ENCODE measurements around the gene SLC48A1. TPM values are rescaled to one million over a fixed set of nuclear protein-coding genes. Genes with fewer than 3 reads are reported as not detected.

SLC48A1 gene
- total RNA-seq, 1 donor from 2014 or later: 23.2 TPM

DNA sequence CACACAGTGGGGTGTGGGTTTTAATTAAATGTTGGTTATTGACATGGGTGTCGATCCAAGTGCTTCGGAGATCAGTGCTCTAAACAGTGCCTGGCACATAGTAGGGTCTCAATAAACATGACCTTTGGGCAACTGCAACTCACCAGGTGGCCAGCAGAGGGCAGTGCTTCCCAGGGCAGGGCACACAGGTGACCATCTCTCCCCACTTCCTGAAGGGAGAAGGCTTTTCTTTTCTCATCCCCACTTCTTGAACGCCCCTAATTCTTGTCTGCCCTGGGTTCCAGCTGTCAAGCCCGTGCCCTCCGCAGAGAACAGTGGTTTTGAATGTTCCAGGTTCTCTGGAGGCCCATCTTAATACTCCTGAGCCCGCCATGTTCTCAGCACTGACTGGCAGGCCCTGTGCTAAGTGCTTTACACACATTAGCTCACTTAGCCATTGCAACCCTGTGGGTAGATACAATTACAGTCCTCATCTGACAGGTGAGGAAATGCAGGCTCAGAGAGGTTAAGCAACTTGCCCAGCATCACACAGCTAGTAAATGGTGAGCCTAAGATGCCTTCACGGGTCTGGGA is 30.7 kb upstream of the SLC48A1 start:
- intact Hi-C loops (cut with DNase I): no loop called here
- ATAC-seq (no peak), DNase-seq (ENCODE audit: missing footprints) (no peak)

DNA sequence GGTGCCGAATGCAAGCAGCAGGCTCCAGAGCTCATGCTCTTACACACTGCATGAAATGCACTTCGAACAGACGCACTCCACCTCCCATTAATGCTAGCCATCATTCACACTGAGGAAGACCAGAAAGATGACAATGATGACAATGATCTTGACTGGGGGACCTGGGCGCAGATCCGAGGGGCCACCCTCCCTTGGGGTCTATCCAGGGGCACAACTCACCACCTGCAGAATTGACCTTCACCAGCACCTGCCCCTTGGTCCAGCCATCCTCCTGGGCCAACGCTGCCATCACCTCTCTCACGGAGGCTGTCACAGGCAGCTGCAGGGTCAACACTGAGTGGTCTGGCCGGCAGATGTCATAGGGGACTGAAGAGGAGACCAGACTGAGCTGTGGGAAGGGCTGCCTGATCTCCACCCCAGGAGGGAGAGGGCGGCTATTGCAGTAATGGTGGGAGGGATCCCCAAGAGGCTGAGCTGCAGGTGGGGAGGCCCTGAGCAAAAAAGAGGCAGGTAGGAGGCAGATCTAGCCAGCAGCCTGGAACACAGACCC is 29.7 kb upstream of the SLC48A1 start:
- intact Hi-C loops (cut with DNase I): no loop called here
- no peak for DNase-seq (ENCODE audit: missing footprints)
- ATAC-seq: no peak

DNA sequence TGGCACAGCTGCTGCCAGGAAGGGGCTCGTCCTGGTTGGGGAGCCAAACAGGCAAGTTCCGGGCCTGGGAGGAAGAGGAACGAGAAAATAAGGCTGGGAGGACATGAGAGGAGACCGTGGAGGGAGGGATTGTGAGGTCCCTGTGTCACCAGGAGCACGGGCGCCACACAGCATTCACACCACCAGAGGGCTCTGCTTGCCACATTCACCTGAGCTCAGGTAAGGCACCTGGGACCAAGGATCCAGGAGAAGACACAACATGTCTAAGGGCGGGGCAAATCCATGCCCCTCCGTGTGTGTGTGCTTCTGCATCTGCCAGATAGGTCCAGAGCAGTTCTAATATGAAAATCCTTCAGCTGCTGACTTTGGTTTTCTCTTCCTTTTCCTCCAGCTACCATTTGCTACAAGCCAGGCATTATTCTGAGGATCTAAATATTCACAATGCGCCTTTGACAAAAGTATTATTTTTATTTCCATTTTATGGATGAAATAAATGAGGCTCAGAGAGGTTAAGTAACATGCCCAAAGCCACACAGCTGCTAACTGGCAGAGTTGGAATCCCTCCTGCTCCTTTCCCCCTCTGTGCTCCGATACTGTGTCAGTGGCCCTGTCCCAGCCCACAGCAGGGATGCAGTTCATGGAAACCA is 28.9 kb upstream of the SLC48A1 start:
- intact Hi-C loops (cut with DNase I): no loop called here
- DNase-seq (ENCODE audit: missing footprints): no peak
- ATAC-seq: no peak

DNA sequence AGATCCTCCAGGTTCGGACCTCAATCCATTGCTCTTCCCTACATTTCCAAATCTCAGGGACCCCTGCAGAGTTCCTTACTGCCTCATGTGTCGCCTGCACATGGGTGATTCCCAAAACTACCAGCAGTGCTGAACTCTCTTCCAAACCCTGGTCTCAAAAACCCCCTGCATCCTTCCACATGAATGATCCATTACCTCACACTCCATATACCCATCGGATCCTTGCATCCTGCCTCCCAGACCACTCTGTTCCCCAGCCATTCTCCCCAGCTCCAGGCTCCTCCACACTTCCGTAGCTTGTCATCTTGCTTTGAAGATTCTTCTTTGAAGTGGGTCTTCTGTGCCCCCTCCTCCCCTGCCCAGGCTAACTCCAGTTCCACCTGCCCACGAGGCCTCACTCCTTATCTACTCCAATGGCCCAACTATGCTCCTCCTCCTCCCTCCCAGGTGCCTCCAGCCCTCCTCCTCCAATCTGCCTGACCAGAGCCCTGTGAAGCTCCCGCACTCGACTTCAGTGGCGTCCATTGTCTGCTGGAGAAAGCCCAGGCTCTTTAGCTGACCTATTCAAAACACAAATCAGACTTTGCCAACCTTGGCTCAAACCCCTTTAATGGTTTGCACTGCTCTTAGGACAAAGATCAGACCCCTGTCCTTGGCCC is 28.1 kb upstream of the SLC48A1 start:
- ATAC-seq: no peak
- intact Hi-C loops (cut with DNase I): no loop called here
- DNase-seq (ENCODE audit: missing footprints): no peak

DNA sequence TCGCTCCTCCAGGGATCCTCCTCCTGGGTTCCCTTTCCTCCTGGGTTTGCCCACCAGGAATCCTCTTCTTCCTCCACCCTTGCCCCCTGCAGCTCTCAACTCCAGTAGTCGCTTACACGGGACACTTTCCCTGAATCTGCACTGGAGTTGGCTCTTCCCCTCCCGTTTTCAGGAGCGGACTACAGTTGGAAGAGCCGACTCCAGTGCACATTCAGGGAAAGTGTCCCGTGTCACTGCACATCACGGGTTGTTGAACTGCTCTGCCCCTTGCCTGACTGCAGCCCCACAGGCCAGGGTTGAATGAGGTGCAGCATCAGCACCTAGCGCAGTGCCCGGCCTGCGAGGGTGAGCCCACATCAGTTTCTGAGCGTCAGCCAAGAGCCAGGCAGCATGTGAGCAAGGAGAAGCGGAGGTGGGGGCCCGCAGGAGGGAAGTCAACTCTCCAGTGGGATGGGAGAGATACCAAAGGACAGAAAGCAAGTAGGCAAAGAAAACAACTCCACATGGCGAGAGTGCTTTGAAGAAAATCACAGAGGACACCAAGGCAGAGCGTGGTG is 27.5 kb upstream of the SLC48A1 start:
- intact Hi-C loops (cut with DNase I): no loop called here
- peak; percentile 71 for DNase-seq (ENCODE audit: missing footprints)
- peak; percentile 17 for ATAC-seq

DNA sequence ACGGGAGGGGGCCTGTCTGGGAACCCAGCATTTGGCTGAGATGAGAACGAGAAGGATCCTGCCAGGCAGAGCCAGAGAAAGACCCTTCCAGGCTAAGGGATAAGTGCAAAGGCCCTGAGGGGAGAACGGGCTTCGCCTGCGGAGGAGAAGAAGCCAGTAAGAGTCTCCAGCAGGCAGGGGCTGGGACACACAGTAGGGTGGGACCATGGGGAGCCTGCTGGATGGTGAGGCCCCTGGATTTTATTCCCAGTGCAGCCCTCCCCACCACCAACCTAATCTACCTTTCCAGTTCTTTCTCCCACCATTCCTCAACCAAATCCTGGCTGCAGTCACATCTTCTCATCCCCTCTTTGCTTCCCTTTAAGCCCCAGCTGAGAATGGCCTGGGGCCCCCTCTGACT is 27.0 kb upstream of the SLC48A1 start:
- intact Hi-C loops (cut with DNase I): no loop called here
- no peak for DNase-seq (ENCODE audit: missing footprints)
- ATAC-seq: no peak

DNA sequence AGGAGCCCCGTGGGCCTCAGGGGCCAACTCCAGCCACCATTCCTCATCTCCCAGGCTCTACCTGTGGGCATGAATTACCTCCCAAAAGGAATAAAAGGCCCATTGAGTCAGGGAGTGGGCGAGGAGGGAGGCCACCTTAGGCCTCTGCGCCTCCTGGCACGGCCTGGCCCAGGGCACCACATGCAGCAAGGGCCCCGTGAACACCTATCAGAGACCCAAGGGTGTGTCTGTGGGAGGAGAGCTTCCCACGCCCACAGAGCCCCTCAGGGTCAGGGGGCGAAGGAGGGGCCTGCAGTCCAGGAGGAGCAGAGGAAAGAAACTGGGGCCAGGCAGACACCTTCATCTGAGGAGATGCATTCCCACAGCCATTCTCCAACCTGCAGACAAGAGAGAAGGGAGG is 26.5 kb upstream of the SLC48A1 start:
- ATAC-seq (no peak), DNase-seq (ENCODE audit: missing footprints) (no peak)
- intact Hi-C loops (cut with DNase I): no loop called here

DNA sequence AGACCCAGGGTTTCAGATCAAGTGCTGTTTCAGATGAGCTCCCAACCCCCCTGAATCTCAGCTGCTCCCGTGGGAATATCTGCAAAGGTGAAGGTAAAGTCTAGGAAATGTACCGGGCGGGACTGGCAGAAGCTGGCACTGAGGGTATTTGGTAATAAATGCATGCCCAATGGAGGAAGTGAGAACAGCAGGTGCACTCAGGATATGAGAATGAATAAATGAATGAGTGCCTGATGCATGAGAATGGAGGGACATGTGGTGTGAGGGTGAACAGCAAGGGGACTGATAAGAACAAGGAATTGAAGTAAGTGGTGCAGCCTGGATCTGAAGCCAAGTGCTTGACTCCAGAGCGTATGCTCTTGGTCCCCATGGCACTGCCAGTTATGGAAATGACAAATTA is 25.9 kb upstream of the SLC48A1 start:
- DNase-seq (ENCODE audit: missing footprints) (no peak), ATAC-seq (no peak)
- intact Hi-C loops (cut with DNase I): no loop called here

DNA sequence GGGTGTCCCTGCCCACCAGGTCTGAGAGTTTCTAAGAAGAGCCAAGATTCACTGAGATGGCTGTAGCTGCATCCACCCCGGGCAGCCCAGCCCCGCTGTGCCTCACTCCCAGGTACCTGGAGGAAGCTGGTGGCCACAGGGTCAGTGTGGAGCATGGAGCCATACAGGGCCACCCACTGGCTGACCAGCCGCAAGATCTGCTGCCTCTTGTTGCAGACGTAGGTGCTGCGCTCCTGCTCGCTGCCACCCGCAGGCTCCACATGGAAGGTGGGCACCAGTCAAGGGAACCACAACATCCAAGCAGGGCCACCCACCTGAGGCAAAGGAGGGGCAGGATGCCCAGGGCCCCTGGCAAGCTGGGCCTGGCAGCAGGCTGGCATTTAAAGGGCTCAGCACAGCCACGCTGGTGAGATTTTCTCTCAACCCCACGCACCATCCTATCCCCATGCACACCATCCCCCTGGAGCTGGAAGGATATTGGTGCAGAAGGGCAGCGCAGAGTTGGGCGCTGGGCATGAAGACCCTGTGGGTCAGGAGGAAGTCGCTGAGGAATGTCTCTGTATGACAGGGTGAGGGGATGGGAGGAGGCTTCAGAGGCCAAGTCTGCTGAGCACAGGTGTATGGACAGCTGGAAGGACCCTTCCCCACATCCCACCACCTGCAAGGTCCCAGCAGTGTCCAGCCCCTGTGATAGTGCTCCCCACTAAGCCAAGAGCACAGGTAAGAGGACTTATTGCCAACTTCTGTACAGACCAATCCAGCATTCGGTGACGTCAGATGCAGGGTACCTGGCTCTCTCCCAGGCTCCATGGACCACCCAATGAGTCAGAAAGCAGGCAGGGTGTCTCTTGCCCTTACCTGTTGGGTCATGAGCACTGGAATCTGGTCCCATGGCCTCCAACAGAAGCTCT is 25.2 kb upstream of the SLC48A1 start:
- intact Hi-C loops (cut with DNase I): no loop called here
- ATAC-seq (no peak), DNase-seq (ENCODE audit: missing footprints) (no peak)

DNA sequence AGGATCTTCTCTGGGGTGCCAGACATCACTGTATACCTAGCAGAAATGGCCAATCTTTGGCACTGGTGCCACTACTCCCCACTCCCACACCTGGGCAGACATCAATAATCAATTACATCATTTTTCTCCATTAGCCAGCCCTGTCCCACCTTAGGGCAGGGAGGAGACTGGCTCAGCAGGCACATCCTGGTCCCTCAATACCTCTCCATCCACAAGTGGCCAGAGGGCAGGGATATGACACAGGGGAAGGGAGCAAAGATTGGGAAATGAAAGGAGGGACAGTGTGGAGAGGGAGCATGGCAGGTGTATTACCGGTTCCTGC is 24.6 kb upstream of the SLC48A1 start:
- DNase-seq (ENCODE audit: missing footprints): no peak
- no peak for ATAC-seq
- intact Hi-C loops (cut with DNase I): no loop called here

DNA sequence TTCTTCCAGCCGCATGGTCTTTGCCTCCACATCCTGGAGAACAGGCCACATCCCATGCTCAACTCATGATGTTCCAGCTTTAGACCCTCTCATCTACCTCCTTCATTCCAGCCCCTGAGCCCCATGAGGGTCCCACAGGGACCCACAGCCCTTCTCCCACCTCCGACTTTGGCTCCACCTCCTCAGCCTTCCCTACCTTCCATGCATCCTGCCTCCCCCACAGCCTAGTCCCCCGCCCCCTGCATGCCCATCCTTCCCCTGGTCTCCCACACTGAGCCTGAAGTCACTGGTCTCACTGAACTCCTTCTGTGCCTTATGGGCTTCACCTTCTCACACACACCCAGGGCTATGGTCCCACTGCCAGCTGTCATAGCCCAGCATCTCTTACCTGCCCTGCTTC is 24.1 kb upstream of the SLC48A1 start:
- ATAC-seq: no peak
- intact Hi-C loops (cut with DNase I): no loop called here
- DNase-seq (ENCODE audit: missing footprints): no peak

DNA sequence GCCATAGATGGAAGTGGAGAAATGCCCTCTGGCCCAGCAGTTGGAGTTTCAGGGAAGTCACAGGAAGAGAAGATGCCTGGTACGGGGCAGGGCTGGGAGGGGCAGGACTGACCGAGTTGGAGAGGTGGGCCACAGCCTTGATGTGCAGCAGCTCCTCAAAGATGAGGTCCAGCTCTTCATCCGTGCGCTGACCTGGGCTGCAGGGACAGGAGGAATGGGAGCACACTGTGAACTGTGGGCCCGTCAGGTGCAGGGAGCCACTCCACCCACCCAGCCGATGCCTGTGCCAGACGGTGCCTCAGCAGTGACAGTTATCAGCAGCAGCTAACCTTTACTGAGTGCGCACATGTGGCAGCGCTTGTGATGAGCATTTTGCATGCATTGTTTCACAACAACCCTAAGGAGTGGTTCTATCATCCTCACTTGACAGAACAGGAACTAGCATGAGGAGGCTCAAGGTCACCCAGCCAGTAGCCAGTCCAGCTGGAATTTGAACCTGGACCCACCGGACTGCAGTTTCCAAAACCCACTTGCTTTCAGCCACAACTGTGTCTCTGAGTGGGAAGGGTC is 22.7 kb upstream of the SLC48A1 start:
- DNase-seq (ENCODE audit: missing footprints) (no peak), ATAC-seq (no peak)
- intact Hi-C loops (cut with DNase I): no loop called here

DNA sequence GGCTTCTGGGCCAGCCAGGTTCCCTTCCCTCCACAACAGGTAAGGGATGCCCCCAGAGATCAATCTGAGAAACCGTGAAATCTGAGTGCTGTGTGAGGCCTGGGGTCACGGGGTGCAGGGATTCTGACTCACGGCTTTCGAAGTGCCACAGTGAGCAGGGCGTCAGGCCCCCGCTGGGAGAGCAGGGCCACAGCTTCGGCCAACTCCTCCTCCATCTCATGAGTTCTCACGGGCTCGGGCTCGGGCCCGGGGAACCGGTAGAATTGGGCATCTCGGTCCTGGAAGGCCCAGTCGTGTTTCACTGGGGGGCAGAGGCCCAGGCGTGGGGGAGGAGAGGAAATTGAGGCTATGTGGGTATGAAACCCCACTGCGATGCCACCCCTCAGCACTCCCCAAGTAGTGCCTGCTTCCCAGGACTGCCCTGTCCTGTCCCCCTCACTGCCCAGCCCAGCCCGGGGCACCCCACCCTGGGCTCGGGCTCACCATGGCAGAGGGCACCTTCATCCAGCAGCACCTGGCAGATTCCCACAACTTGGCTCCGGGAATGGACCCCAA is 22.0 kb upstream of the SLC48A1 start:
- DNase-seq (ENCODE audit: missing footprints) (no peak), ATAC-seq (no peak)
- intact Hi-C loops (cut with DNase I): no loop called here

DNA sequence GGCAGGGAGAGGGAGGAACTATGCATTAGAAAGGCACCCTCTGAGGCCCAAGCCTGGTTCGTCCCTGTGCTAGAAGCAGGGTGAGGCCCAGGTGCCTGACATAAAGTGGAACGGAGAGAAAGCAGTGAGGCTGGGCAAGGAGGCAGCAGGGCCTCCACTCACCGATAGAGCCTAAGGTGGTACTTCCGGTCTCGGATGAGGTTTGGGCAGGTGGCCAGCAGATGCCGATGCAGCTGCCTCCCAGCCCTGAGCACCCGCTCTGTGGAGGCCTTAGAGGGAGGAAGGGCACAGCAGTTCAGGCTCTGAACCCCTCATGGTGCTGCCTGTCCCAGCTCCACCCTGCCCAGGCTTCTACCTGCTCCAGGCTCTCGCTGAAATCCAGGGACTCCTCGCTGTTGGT is 21.5 kb upstream of the SLC48A1 start:
- intact Hi-C loops (cut with DNase I): no loop called here
- ATAC-seq: no peak
- no peak for DNase-seq (ENCODE audit: missing footprints)

DNA sequence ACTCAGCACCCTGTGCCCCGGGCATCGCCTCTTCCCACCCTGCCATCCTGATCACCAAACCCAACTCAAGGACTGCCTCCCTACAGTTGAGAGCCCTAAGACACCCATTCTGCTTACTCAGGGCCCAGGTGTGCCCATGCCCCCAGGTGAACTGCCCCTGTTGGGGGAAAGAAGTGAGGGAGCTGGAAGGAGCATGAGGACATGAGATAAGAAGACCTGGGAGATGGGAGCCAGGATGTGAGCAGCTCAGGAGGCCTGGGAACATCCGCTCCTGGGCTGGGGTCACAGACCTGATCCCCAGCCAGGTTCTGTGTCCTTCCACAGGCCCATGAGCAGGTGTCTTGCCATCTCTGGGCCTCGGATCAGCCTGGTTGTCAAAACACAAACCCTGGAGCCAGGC is 20.9 kb upstream of the SLC48A1 start:
- no peak for ATAC-seq
- intact Hi-C loops (cut with DNase I): no loop called here
- no peak for DNase-seq (ENCODE audit: missing footprints)

DNA sequence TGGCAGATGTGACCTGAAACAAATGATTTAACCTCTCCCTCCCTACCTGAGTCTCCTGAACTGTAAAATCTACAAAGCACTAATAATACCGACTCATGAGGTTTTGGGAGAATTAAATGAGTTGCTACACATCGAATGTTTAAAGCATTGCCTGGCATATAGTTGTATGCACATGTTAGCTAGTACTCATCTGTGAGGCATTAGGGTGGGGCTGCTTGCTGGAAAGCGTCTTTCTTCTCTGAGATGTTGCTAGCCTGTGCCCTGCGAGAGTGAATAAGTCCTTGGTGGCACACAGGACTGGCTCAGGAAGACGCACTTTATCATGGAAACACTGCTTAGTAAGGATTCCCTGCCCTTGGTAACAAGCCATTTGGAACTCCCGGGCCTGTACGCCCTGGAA is 20.5 kb upstream of the SLC48A1 start:
- intact Hi-C loops (cut with DNase I): no loop called here
- DNase-seq (ENCODE audit: missing footprints) (no peak), ATAC-seq (no peak)

DNA sequence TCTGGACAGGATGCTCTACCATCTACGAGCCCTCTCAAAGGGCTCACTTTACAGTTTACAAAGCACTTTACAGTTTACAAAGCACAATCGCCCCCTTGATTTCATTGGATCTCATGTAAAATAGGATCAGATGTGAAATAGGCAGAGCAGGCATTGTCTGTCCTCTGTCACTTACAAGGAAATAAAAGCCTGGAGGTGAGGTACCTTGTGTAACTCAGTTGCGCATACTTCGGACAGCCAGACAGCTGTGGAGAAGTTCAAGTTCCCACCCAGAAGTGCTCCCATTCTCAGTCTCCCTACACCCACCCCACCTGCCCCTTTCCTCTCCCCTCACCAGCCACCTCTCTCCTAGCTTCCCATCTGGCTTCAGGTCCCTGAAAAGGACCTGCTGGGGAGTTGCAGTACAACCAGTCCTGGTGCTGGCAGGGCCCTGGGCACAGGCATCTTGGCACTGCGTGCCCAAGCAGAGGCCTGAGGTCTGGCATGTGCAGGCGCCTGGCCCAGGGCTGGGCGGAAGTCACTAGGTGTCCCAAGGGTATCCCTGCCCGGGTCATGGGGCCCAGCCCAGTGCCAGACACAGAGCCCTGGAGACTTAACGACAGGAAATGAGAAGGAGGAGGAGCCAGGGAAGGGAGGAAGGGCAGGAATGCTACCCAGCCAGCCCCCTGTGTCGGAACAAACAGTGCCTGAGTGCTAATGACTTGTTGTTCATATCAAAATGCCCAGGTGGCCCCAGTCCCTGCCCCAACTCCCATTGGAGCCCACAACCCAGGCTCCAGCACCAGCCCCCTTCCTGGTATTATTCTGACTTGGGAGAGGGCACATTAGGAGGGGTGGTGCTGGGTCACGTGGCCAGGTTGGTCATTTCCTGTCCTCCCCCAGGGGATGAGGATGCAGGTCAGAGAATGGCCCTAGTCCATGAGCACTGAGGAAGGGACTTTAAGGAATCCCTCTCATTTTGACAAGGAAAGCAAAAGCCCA is 19.7 kb upstream of the SLC48A1 start:
- ATAC-seq: peak; percentile 93
- intact Hi-C loops (cut with DNase I): loop anchor here (1.0 kb wide), 1 partner anchor 16 kb away; no protein-coding TSS in a partner anchor
- peak; percentile 93 for DNase-seq (ENCODE audit: missing footprints)

Data from Right ventricle myocardium inferior (tissue), 1 donor.